GM18517 (cell line): ENCODE results near the gene ABL1.

Source experiments
- ATAC-seq: cut with Tn5 transposase; IDR thresholded peaks from one replicate; pipeline ENCODE4 v1.9.1; 2021; ENCODE audit warnings: mild to moderate bottlenecking, moderate library complexity; ENCODE audit not compliant: unreplicated experiment

The ABL1 gene

DNA sequence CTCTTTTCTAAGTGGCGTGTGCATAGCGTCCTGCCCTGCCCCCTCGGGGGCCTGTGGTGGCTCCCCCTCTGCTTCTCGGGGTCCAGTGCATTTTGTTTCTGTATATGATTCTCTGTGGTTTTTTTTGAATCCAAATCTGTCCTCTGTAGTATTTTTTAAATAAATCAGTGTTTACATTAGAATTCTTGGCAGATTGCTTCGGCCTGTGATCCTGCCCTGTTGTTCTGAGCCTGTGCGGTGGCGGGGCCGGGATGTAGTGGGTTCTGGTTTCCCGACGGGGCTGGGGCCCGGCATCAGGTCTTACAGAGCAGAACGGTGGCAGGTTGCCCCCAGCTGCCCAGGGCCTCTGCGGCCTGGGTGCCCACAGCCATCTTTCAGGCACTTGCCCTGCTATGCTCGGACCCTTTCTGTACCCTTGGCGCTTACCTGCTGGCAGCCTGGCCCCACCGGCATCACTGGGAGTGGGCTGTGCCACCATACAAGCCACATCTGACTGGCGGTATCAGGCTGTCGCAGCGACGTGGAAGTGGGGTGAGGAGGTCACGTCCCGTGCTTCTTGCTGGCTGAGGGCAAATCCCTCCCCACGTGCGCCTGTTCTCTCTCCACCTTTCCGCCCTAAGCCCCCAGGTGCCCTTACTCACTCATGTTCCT lies 52.6 kb downstream of the ABL1 start:
- ATAC-seq, result no peak

GRCh38 chr9:130888146-130888885 lies 53.3 kb downstream of the ABL1 start:
- no peak for ATAC-seq

DNA sequence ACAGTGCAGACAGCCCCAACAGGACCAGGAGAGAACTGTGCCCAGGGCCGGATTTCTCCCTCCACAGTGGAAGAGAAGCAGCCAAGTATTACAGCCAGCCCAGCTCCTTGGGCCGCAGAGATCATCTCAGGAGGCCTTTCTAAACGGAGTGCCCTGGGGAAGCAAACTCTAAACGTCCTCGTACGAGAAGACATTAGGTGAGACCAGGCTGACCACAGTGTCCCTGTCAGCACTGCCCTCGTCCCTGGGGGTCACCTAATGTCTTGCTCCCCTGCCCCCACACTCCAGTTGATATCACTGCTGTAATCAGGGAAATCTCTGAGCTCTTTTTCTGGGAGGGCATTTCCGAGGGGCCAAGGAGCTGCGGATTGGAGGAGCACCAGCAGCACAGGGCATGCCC lies 55.1 kb downstream of the ABL1 start:
- ATAC-seq, result no peak

DNA sequence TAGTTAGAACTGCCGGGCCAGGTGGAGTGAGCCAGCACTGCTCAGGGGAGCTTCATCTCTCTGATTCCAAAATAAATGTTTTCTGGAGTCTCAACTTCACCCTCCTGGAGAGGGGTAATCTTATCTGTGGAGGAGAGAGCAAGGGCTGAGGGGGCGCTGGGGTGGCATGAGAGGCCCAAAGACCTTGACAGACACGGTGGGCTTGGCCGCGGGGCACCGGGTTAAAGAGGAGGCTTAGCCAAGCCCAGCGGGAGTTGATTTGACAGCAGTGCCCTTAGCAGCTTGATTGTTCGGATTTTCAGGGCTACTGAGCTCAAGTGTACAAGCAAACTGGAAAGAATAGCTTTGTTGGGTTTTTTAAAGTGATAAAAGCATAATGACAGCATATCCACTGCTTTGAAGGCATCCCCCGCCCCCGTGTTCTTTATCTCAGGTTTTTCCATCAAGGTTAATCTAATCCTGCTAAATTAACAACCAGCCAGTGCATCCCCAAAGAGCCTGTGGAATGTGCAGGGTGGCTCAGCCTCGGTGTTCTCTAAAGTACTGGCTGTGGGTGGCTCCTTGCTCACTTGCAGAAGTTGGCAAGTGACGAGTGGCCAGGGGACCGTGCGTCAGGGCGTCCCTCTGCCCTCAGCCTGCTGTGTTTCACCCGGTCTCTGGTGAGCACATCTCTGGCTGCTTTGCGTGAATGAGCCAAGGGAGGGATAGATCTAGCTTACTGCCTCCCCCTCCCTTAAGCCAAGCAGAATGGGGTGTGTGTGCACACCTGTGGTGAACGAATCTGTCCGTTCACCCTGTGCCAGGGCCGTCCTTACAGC lies 56.0 kb downstream of the ABL1 start:
- no peak for ATAC-seq

- no peak for ATAC-seq
These were observed 56.8 kb downstream of the ABL1 start for GRCh38 chr9:130891688-130892476.

- no peak for ATAC-seq
These were observed 57.6 kb downstream of the ABL1 start for GRCh38 chr9:130892477-130893304.

DNA sequence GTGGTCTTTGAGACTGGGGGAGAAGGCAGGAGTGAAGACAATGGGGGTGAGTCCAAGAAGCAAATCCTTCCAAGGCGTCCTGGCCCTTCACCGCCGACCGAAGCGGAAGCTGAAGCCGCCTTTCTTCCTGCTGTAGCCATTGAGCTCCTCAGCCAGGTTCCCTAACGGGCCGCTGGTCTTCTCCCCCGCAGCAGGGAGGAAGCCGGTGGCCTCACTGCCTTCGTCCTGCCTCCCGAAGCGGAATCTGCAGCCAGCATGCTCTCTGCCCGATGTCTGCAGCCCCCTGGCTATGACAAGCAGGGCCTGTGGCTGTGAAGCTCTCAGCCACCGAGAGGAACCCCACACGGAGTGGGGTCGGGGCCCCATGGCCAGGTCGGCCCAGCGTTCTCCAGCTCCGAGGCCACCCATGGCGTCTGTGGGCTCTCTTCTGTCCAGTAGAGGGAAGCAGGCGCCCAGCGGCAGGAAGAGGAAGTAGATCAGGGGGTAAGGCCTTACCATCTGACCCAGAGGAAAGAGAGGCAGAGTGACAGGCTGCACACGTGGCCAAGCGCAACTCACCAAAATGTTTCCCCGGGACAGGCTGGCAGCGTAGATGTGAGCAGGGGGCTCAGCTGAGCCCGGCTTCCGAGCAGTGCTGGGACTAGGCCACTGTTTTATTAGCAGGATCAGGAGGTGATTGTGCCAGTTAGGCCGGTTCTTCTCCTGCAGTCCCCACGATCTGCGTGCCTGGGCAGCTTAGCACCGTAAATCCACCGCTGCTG lies 58.5 kb downstream of the ABL1 start:
- ATAC-seq, result no peak

DNA sequence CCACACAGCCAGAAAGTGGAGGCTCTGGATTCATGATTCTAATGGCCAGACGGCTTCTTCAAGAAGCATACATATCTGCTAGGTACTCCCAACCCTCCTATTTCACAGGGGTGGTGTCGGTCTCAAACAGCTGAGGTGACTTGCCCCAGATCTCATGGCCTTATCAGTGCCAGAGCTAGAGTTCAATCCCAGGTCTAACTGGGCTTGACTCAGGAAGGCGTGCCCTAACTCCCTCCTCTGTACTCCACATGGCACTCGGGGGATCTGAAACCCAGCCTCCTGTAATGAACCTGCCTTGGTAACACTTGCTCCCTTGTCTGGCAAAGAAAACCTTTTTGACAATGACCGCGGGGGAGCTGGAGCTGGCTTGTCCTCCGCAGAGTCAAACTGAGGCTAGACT lies 59.5 kb downstream of the ABL1 start:
- ATAC-seq, result no peak

- ATAC-seq, result no peak
These were observed 60.0 kb downstream of the ABL1 start for GRCh38 chr9:130895038-130895437.

DNA sequence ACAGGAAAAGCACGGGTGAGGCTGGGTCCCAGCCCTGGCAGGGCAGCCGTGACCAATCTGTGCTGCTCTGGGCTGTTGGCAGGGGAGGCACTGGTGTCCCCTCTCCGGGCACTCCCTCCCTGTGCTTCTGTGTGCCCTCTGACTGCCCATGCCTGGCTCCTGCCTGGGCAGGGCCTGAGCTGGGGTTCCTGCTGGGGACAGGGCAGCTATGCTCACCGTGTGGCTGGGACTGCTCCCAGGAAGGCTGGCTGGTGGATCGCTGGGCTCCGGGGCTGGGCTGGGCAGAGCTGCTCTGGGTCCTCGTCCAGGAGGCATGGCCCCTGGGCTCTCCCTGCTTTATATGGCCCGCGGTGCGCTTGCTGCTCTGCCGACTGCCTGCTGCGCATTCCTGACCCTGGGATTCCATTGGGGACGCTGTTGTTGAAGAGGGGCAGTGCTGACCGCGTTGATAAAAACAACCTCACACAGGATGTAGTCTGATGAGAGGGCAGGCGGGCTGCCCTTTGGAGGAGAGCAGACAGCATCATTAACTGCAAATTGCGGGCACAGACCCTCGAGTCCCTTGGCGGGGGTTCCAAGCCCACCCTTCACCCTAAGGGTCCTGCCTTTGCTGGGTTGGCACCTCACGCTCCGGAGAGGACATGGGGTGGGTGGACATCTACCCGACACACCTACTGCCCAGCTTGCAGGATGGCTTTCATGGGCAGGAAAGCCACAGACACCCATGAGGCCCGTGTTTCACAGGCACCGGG lies 60.6 kb downstream of the ABL1 start:
- no peak for ATAC-seq

- no peak for ATAC-seq
These were observed 61.4 kb downstream of the ABL1 start, which contains the start of gene QRFP for GRCh38 chr9:130896233-130897014. QRFP (minus strand) TSS chr9:130896812; CDS start chr9:130893838, 2,974 bp downstream.

GRCh38 chr9:130897105-130897751 lies 62.2 kb downstream of the ABL1 start:
- ATAC-seq, result no peak

DNA sequence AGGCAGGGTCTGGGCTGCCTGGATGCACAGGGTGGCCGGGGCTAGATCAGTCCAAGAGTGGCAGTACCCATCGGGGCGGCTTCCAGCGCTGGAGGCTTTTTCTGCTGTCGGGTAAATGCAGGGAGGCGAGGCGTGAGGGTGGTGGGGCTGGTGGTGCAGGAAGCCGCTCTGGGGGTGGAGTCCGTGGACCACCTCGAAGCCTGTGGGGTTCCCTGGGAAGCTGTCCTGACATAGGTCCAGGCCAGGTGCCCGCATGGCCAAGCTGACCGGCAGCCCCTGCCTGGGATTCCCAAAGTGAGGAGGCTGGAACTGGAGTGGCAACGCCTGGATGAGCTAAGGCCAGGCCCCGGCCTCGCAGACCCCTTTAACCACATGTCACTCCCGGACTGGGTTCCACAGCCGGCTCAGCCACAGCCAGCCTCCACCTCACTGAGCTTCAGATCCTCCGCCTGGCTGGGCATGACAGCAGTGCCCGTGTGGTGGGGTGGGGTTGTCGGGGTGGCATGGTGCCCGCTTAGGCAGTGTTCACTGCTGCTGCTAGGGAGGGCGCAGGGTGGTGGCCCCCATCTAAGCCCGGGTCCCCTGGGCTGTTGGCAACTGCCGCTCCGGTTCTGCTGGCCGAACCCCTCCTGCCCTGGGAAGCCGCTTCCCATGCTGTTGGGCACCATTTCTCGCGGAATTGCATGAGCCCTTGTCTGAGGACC lies 62.9 kb downstream of the ABL1 start:
- no peak for ATAC-seq

GRCh38 chr9:130898552-130898852 lies 63.4 kb downstream of the ABL1 start:
- no peak for ATAC-seq

DNA sequence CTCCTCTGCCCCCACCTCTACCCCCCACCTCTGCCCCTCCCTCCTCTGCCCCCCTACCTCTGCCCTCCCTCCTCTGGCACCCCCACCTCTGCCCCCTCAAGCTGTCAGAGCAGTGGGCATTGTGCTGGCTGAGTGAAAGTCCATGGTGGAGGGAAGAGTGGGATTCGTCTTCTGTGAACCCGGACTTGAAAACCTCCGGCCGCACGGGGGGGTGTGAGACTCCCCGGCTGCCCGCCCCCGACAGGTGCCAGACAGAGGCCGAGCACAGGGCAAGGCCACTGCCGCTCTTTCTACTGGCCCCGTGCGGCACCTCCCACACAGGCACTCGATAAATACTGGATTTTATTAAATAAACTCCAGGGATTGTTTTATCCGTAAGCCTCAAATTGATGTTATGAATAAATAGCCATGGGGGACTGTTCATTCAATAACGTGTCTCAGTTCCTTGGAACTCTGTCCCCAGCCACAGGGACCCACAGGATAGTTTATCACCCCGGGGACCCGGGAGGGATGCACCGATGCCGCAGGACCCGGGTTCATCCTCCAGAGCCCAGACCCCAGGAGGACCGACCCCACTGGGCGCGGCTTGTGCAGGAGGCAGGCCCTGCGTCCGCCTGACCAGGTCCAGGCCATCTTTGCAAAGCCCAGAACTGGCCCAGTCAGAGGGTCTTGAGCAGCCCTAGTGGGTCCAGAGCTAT lies 64.1 kb downstream of the ABL1 start:
- ATAC-seq, result no peak
